IMR-90 (cell line): ENCODE measurements around the gene GATA6. TPM values are rescaled to one million over a fixed set of nuclear protein-coding genes. Genes with fewer than 3 reads are reported as not detected.

Experiments
- ATAC-seq: fragments of 200-7000 bp; cut with Tn5 transposase; 2 replicates; pipeline ENCODE4 v1.9.1; 2020; ENCODE audit warnings: low read depth, mild to moderate bottlenecking, moderate library complexity
- BruUV-seq: library from RNA; stranded (reverse); fragments of 400-500 nt; replicated peaks from 2 replicates; lab custom pipeline; 2021; lab: Mats Ljungman, UMichigan
- CTCF ChIA-PET: fragments of 300-600 bp; formaldehyde crosslinking; extraction: SDS; loops from one replicate; lab custom pipeline; 2021; ENCODE audit warnings: antibody characterized with exemption; lab: Yijun Ruan, JAX
- POLR2A ChIA-PET: fragments of 300-600 bp; sonication (Branson Sonifier 250); formaldehyde crosslinking; loops from one replicate; lab custom pipeline; 2022; ENCODE audit warnings: antibody characterized with exemption; ENCODE audit not compliant: unreplicated experiment; lab: Charles Lee
- DNase-seq: peaks from one replicate; pipeline ENCODE4 v3.0.0; 2013
- H2AFZ ChIP-seq: replicated peaks from 2 replicates; pipeline ENCODE3; 2013; ENCODE audit warnings: low read length, mild to moderate bottlenecking; ENCODE audit not compliant: poor library complexity
- H2AK5ac ChIP-seq: 2 replicates; pipeline ENCODE4 v1.6.1; 2013; ENCODE audit warnings: low read depth, low read length, inconsistent platforms
- H2AK9ac ChIP-seq: replicated peaks from 2 replicates; pipeline ENCODE3; 2013; ENCODE audit warnings: mild to moderate bottlenecking, low read depth, low read length, moderate library complexity; ENCODE audit not compliant: poor library complexity
- H2BK120ac ChIP-seq: 2 replicates; pipeline ENCODE4 v1.6.1; 2013; ENCODE audit warnings: low read depth, low read length, inconsistent platforms
- H2BK15ac ChIP-seq: 3 replicates; pipeline ENCODE4 v1.6.1; 2013; ENCODE audit warnings: low read depth, low read length, inconsistent platforms
- H2BK20ac ChIP-seq: 2 replicates; pipeline ENCODE4 v1.6.1; 2013; ENCODE audit warnings: low read depth, mild to moderate bottlenecking, inconsistent platforms, low read length, moderate library complexity
- H2BK5ac ChIP-seq: 2 replicates; pipeline ENCODE4 v1.6.1; 2013; ENCODE audit warnings: mild to moderate bottlenecking, low read depth, low read length, inconsistent platforms; ENCODE audit not compliant: poor library complexity, severe bottlenecking
- H3K14ac ChIP-seq: replicated peaks from 2 replicates; pipeline ENCODE4 v1.6.1; 2013; ENCODE audit warnings: low read depth, low read length, inconsistent platforms
- H3K18ac ChIP-seq: 2 replicates; pipeline ENCODE4 v1.6.1; 2013; ENCODE audit warnings: low read depth, low read length, control low read depth
- H3K23ac ChIP-seq: 2 replicates; pipeline ENCODE4 v1.6.1; 2013; ENCODE audit warnings: low read depth, low read length, inconsistent platforms
- H3K27ac ChIP-seq: 2 replicates; pipeline ENCODE4 v1.5.1; 2013; ENCODE audit warnings: mild to moderate bottlenecking, control low read depth, low read length; ENCODE audit not compliant: insufficient read depth
- H3K27me3 ChIP-seq: 2 replicates; pipeline ENCODE4 v1.6.1; 2013; ENCODE audit warnings: low read length; ENCODE audit not compliant: control insufficient read depth, insufficient read depth
- H3K36me3 ChIP-seq: 2 replicates; pipeline ENCODE4 v1.6.1; 2013; ENCODE audit warnings: low read length, mixed read lengths; ENCODE audit not compliant: control insufficient read depth, insufficient read depth
- H3K4ac ChIP-seq: 2 replicates; pipeline ENCODE4 v1.6.1; 2013; ENCODE audit warnings: low read depth, low read length, inconsistent platforms
- H3K4me1 ChIP-seq: 2 replicates; pipeline ENCODE4 v1.6.1; 2013; ENCODE audit warnings: low read length, mixed read lengths; ENCODE audit not compliant: control insufficient read depth, insufficient read depth
- H3K4me2 ChIP-seq: 2 replicates; pipeline ENCODE4 v1.6.1; 2013; ENCODE audit warnings: low read depth, mild to moderate bottlenecking, control low read depth, low read length, moderate library complexity
- H3K4me3 ChIP-seq: 2 replicates; pipeline ENCODE4 v1.5.1; 2013; ENCODE audit warnings: low read depth, mild to moderate bottlenecking, control low read depth, low read length, moderate library complexity; ENCODE audit not compliant: insufficient read depth
- H3K56ac ChIP-seq: 2 replicates; pipeline ENCODE4 v1.6.1; 2013; ENCODE audit warnings: low read length, inconsistent platforms; ENCODE audit not compliant: insufficient read depth; ENCODE audit errors: extremely low read depth
- H3K79me1 ChIP-seq, 2 experiments: 2 replicates each; pipeline ENCODE4 v1.6.1; 2013; ENCODE audit warnings: low read length in 2 of 2, inconsistent platforms in 1 of 2, low read depth in 1 of 2
- H3K9ac ChIP-seq: 2 replicates; pipeline ENCODE4 v1.6.1; 2013; ENCODE audit warnings: low read depth, low read length, control low read depth
- H3K9me1 ChIP-seq: 2 replicates; pipeline ENCODE4 v1.6.1; 2013; ENCODE audit warnings: low read length, inconsistent platforms; ENCODE audit not compliant: insufficient read depth
- H3K9me3 ChIP-seq: 2 replicates; pipeline ENCODE4 v1.6.1; 2013; ENCODE audit warnings: low read length; ENCODE audit not compliant: control insufficient read depth, insufficient read depth
- H4K20me1 ChIP-seq: 2 replicates; pipeline ENCODE4 v1.6.1; 2013; ENCODE audit warnings: low read length, inconsistent platforms; ENCODE audit not compliant: insufficient read depth
- H4K5ac ChIP-seq: 2 replicates; pipeline ENCODE4 v1.6.1; 2013; ENCODE audit warnings: mild to moderate bottlenecking, low read depth, low read length, control low read depth
- H4K8ac ChIP-seq, 2 experiments: 2 replicates each; pipeline ENCODE4 v1.6.1; 2013; ENCODE audit warnings: low read depth in 2 of 2, low read length in 2 of 2, control low read depth in 1 of 2, inconsistent platforms in 1 of 2
- H4K91ac ChIP-seq: 2 replicates; pipeline ENCODE4 v1.6.1; 2013; ENCODE audit warnings: low read depth, low read length, inconsistent platforms; ENCODE audit not compliant: insufficient read depth
- BHLHE40 ChIP-seq: fragments of 150-350 bp; IDR thresholded peaks from 2 replicates; pipeline ENCODE4 v1.6.1; 2016; ENCODE audit warnings: mild to moderate bottlenecking, low read depth, low read length
- CEBPB ChIP-seq: IDR thresholded peaks from 2 replicates; pipeline ENCODE4 v1.6.1; 2012; ENCODE audit warnings: low read depth, low read length, improper control_type of control experiment
- CHD1 ChIP-seq: IDR thresholded peaks from 2 replicates; pipeline ENCODE4 v1.6.1; 2012; ENCODE audit warnings: low read depth, low read length, improper control_type of control experiment
- CTCF ChIP-seq: conservative IDR thresholded peaks from 2 replicates; pipeline ENCODE4 v1.5.1; 2012; ENCODE audit warnings: mild to moderate bottlenecking, low read depth, low read length, improper control_type of control experiment
- ELK1 ChIP-seq: fragments of 150-350 bp; IDR thresholded peaks from 2 replicates; pipeline ENCODE4 v1.6.1; 2016; ENCODE audit warnings: low read depth, mild to moderate bottlenecking, low read length, moderate library complexity, borderline replicate concordance
- FOS ChIP-seq: fragments of 150-350 bp; IDR thresholded peaks from 2 replicates; pipeline ENCODE4 v1.6.1; 2016; ENCODE audit warnings: low read depth, low read length
- MAFK ChIP-seq: IDR thresholded peaks from 2 replicates; pipeline ENCODE4 v1.6.1; 2012; ENCODE audit warnings: low read depth, low read length, improper control_type of control experiment
- MAZ ChIP-seq: IDR thresholded peaks from 2 replicates; pipeline ENCODE4 v1.6.1; 2012; ENCODE audit warnings: low read depth, mild to moderate bottlenecking, low read length, improper control_type of control experiment, moderate library complexity, borderline replicate concordance
- MXI1 ChIP-seq: IDR thresholded peaks from 2 replicates; pipeline ENCODE4 v1.6.1; 2012; ENCODE audit warnings: low read depth, mild to moderate bottlenecking, low read length, moderate library complexity, borderline replicate concordance
- NFE2L2 ChIP-seq: fragments of 150-350 bp; IDR thresholded peaks from 2 replicates; pipeline ENCODE4 v1.6.1; 2016; ENCODE audit warnings: low read depth, mild to moderate bottlenecking, low read length
- POLR2A ChIP-seq: IDR thresholded peaks from 2 replicates; pipeline ENCODE4 v1.6.1; 2012; ENCODE audit warnings: mild to moderate bottlenecking, low read depth, low read length
- RAD21 ChIP-seq: IDR thresholded peaks from 2 replicates; pipeline ENCODE4 v1.6.1; 2012; ENCODE audit warnings: low read length, improper control_type of control experiment
- RCOR1 ChIP-seq: IDR thresholded peaks from 2 replicates; pipeline ENCODE4 v1.6.1; 2012; ENCODE audit warnings: mild to moderate bottlenecking, low read length, improper control_type of control experiment; ENCODE audit not compliant: insufficient replicate concordance
- RFX5 ChIP-seq: IDR thresholded peaks from 2 replicates; pipeline ENCODE4 v1.8.0; 2012; ENCODE audit warnings: low read depth, mild to moderate bottlenecking, low read length, moderate library complexity
- SMC3 ChIP-seq: fragments of 150-350 bp; IDR thresholded peaks from 2 replicates; pipeline ENCODE4 v1.6.1; 2016; ENCODE audit warnings: low read depth, mild to moderate bottlenecking, antibody characterized with exemption, low read length, moderate library complexity
- USF2 ChIP-seq: fragments of 150-350 bp; IDR thresholded peaks from 2 replicates; pipeline ENCODE4 v1.6.1; 2017; ENCODE audit warnings: mild to moderate bottlenecking, antibody characterized with exemption, low read length, low read depth
- WGBS, 2 experiments: methylation state at CpG; one replicate each; pipeline versions ENCODE4 v1.1.5 to v1.1.7; 2013; ENCODE audit warnings: missing lambda C conversion rate in 2 of 2; ENCODE audit not compliant: insufficient read length in 1 of 2; ENCODE audit errors: extremely low coverage in 2 of 2; 5-methylcytosine and 5-hydroxymethylcytosine counted together
- dilution Hi-C: fragments of 300-500 bp; cut with HindIII; formaldehyde crosslinking; loops from one replicate; pipeline ENCODE4 v1.14.3; 2018; ENCODE audit warnings: low sequenced_read_pairs; ENCODE audit not compliant: unreplicated experiment
- in situ Hi-C: fragments of 300-500 bp; cut with MboI; formaldehyde crosslinking; loops from 3 replicates; pipeline ENCODE4 v1.14.3; 2019; ENCODE audit warnings: low sequenced_read_pairs, inconsistent platforms, mixed read lengths
- intact Hi-C: fragments of 100-400 bp; cut with micrococcal nuclease; formaldehyde crosslinking; loops from 2 replicates; pipeline ENCODE4 v1.10.0; 2022
- polyA plus RNA-seq, 3 experiments: library from polyadenylated mRNA; depleted of rRNA; stranded (reverse); fragments of >200 nt; gene quantifications; 2 replicates each; pipeline ENCODE4 v1.2.3, GENCODE V29; 2012; ENCODE audit warnings: low replicate concordance in 1 of 3
- total RNA-seq: library from RNA; depleted of rRNA; stranded (reverse); fragments of >200 nt; gene quantifications from 2 replicates; pipeline ENCODE4 v1.2.3, GENCODE V29; 2012

Gene GATA6
- total and polyA plus RNA-seq, 2 of the 4 experiments (the other 2 are of a cell fraction) = 2.5 to 4.0 TPM

GRCh38 chr18:22211657-22212056 lies 42.3 kb downstream of the GATA6 start:
- no peak for DNase-seq
- no peak overlapping the region for H2BK120ac ChIP-seq
- no TSS peak for BruUV-seq
- H2AFZ ChIP-seq = no peak overlapping the region
- no peak overlapping the region for H2BK15ac ChIP-seq
- ChIA-PET CTCF (no interaction called here), POLR2A (no interaction called here)
- H2AK5ac ChIP-seq = no peak overlapping the region
- no peak overlapping the region for H4K8ac ChIP-seq
- no peak overlapping the region for H2AK9ac ChIP-seq
- no peaks in the 10 kb centered on the region for H3K79me1 ChIP-seq
- no peak overlapping the region for H3K4me2 ChIP-seq
- no CpG with 5 or more reads among the region's 2 CpGs for WGBS, 2 experiments
- no peak overlapping the region for H3K27ac ChIP-seq
- no peak overlapping the region for H3K4ac ChIP-seq
- intact Hi-C loops (no loop called here), in situ Hi-C loops (no loop called here), dilution Hi-C loops (no loop called here)
- no peak overlapping the region for H3K56ac ChIP-seq
- H3K27me3 ChIP-seq = no peaks in the 10 kb centered on the region
- H3K9ac ChIP-seq = no peak overlapping the region
- H4K20me1 ChIP-seq = no peaks in the 10 kb centered on the region
- no peak overlapping the region for H2BK5ac ChIP-seq
- no peak for ATAC-seq
- H3K4me3 ChIP-seq = no peak overlapping the region
- H3K14ac ChIP-seq = no peak overlapping the region
- no peak overlapping the region for H4K91ac ChIP-seq
- no peaks in the 10 kb centered on the region for H3K36me3 ChIP-seq
- no peak overlapping the region for H4K5ac ChIP-seq
- TF ChIP-seq USF2 (no peak), FOS (no peak), MAFK (no peak), POLR2A (no peak), NFE2L2 (no peak), RFX5 (no peak), ELK1 (no peak), BHLHE40 (no peak), SMC3 (no peak), CHD1 (no peak), MAZ (no peak), CTCF (no peak), RAD21 (no peak), CEBPB (no peak), MXI1 (no peak), RCOR1 (no peak)
- H3K18ac ChIP-seq = no peak overlapping the region
- H3K9me1 ChIP-seq = no peaks in the 10 kb centered on the region; the same call in 1 of the 2 replicates
- H2BK20ac ChIP-seq = no peak overlapping the region
- no peak overlapping the region for H3K23ac ChIP-seq
- no peaks in the 10 kb centered on the region for H3K9me3 ChIP-seq
- H3K4me1 ChIP-seq = peaks cover 3% of the 10 kb centered on the region
